ENCODE results near the gene PHACTR1. TPM values are rescaled to one million over a fixed set of nuclear protein-coding genes. Genes with fewer than 3 reads are reported as not detected.

PHACTR1 gene
- total and polyA plus RNA-seq, 12 donors, result 6.3 to 150 (median 79.9) TPM

DNA sequence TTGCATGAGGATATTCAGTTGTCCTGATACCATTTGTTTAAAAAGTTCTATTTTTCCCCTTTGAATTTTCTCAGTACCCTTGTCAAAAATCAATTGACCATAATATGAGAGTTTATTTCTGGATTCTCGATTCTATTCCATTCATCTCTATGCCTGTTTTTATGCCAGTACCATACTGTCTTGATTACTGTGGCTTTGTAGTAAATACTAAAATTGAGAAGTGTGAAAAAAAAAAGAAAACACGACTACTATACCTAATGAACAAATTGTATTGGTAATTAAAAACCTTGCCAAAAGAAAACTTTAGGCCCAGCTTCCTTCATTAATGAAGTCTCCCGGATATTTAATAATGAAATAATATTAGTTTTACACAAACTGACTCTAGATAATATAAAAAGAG is 426.0 kb downstream of the PHACTR1 start:
- TF ChIP-seq, protein P1, sequence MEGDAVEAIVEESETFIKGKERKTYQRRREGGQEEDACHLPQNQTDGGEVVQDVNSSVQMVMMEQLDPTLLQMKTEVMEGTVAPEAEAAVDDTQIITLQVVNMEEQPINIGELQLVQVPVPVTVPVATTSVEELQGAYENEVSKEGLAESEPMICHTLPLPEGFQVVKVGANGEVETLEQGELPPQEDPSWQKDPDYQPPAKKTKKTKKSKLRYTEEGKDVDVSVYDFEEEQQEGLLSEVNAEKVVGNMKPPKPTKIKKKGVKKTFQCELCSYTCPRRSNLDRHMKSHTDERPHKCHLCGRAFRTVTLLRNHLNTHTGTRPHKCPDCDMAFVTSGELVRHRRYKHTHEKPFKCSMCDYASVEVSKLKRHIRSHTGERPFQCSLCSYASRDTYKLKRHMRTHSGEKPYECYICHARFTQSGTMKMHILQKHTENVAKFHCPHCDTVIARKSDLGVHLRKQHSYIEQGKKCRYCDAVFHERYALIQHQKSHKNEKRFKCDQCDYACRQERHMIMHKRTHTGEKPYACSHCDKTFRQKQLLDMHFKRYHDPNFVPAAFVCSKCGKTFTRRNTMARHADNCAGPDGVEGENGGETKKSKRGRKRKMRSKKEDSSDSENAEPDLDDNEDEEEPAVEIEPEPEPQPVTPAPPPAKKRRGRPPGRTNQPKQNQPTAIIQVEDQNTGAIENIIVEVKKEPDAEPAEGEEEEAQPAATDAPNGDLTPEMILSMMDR (IDR thresholded peaks at IDR 0.05), result no peak
- ATAC-seq, result no peak
- H3K9me3 ChIP-seq, result no peaks in the 10 kb centered on the region
- intact Hi-C loops (cut with DNase I), result no loop called here
- DNase-seq, result no peak
- H3K27ac ChIP-seq, result no peak overlapping the region
- no peaks in the 10 kb centered on the region for H3K27me3 ChIP-seq
- whole genome bisulfite sequencing, 2 donors, result 90 to 91% methylated on average over 3 of the region's 3 CpGs
- H3K4me3 ChIP-seq, result no peak overlapping the region
- peaks cover 0 to 24% (median 11%) of the 10 kb centered on the region in 9 donors for H3K4me1 ChIP-seq
- no peaks in the 10 kb centered on the region for H3K36me3 ChIP-seq

DNA sequence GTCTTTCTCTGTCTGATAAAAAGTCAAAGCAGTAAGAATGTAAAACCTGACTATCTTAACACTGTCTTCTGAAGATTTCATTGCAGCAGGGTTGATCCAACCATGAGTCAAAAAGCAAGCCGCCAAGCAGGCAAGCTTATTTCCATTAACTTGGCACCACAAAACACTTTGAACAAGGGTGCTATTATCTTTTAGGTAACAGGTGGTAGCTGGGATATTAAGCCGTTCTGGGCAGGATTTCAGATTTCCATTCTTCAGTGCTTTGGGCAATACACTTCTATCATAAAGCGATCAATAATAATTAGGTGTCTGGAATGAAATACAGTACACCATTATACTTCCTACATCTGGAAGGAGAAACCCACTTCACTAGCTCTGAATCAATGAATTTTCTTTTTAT is 429.9 kb downstream of the PHACTR1 start:
- H3K9me3 ChIP-seq, result peaks cover 0 to 7% (median 0%) of the 10 kb centered on the region in 11 donors
- TF ChIP-seq, protein P1 (IDR thresholded peaks at IDR 0.05), result no peak
- no peak overlapping the region for H3K27ac ChIP-seq
- DNase-seq (no peak), ATAC-seq (no peak)
- H3K4me1 ChIP-seq, result peaks cover 0 to 18% (median 5%) of the 10 kb centered on the region in 9 donors
- WGBS, 2 donors, result 89 to 90% methylated on average over 3 of the region's 3 CpGs
- H3K27me3 ChIP-seq, result no peaks in the 10 kb centered on the region
- H3K4me3 ChIP-seq, result no peak overlapping the region
- intact Hi-C loops (cut with DNase I), result no loop called here
- no peaks in the 10 kb centered on the region for H3K36me3 ChIP-seq

DNA sequence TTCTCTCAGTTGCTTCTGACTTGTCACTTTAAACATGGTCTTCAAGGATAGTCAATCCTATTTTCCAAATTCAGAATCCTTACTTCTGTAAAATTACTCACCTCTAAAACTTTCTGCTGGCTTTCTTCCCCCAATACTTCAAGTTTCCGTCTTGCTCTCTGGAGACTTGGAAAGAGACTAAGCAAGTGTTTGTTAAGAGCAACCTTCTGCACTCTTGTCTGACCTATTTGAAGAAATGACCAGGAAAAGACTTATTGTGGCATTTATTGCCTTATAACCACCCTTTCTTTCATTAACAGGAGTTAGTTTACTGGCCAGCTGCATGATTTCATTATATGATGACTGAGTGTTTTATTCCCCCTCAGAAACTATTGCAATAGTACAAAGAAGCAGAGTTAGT is 430.8 kb downstream of the PHACTR1 start:
- intact Hi-C loops (cut with DNase I), result no loop called here
- TF ChIP-seq, protein P1 (IDR thresholded peaks at IDR 0.05), result no peak
- 72 to 75% methylated on average over 1 of the region's 1 CpG for WGBS, 2 donors
- Histone ChIP-seq H3K27ac (no peak overlapping the region), H3K4me1 (peaks cover 0 to 18% (median 6%) of the 10 kb centered on the region in 9 donors), H3K4me3 (no peak overlapping the region), H3K27me3 (no peaks in the 10 kb centered on the region), H3K9me3 (peaks cover 0 to 7% (median 0%) of the 10 kb centered on the region in 11 donors), H3K36me3 (no peaks in the 10 kb centered on the region)
- ATAC-seq (no peak), DNase-seq (no peak)

DNA sequence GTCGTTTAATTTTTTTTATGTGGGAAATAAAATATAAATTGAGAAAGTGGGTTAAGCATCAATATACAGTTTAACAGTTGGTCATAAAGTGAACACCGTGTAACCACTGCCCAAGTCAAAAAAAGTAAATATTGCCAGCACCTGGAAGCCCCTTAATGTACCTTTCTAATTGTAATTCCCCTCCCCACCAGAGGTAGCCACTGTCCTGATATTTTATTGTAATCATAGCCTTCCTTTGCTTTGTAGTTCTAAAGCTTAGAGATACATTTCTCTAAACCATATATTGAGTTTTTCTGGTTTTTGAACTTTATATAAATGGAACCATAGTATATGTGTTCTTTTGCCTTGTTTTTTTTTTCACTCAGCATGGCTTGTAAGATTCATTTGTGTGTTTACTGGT is 431.2 kb downstream of the PHACTR1 start:
- TF ChIP-seq, protein P1 (IDR thresholded peaks at IDR 0.05), result no peak
- ATAC-seq (no peak), DNase-seq (no peak)
- Histone ChIP-seq H3K4me3 (no peak overlapping the region), H3K27ac (no peak overlapping the region), H3K4me1 (peaks cover 0 to 18% (median 6%) of the 10 kb centered on the region in 9 donors), H3K9me3 (peaks cover 0 to 7% (median 0%) of the 10 kb centered on the region in 11 donors), H3K36me3 (no peaks in the 10 kb centered on the region), H3K27me3 (no peaks in the 10 kb centered on the region)
- whole genome bisulfite sequencing, 2 donors, result 82 to 91% methylated on average over 2 of the region's 2 CpGs
- intact Hi-C loops (cut with DNase I), result no loop called here
